ENCODE results near the gene CDHR3.
A peak's percentile ranks its signal among the peaks of the same experiment; 100 is the strongest.
"Not testable (repeated sequence)": the region's sequence is repeated elsewhere in the genome, so short reads cannot be mapped to it uniquely, and the experiment has no call there.

Gene CDHR3

GRCh38 chr7:106001196-106001595, 38.1 kb downstream of the CDHR3 start:
- no peak for DNase-seq

- DNase-seq: no peak
Measured at GRCh38 chr7:106001886-106002285, 38.8 kb downstream of the CDHR3 start.

- no peak for DNase-seq
Measured at GRCh38 chr7:106003525-106004064, 40.5 kb downstream of the CDHR3 start.

- no peak for DNase-seq
Measured at GRCh38 chr7:106006906-106007305, 43.8 kb downstream of the CDHR3 start.

DNA sequence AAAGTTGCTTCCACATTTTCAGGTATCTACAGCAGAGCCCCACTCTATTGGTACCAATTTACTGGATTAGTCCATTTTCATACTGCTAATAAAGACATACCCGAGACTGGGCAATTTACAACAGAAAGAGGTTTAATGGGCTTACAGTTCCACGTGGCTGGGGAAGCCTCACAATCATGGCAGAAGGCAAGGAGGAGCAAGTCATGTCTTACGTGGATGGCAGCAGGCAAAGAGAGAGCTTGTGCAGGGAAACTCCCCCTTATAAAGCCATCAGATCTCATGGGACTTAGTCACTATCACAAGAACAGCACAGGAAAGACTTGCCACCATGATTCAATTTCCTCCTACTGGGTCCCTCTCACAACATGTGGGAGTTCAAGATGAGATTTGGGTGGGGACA, 44.7 kb downstream of the CDHR3 start:
- not testable (repeated sequence) for DNase-seq

DNA sequence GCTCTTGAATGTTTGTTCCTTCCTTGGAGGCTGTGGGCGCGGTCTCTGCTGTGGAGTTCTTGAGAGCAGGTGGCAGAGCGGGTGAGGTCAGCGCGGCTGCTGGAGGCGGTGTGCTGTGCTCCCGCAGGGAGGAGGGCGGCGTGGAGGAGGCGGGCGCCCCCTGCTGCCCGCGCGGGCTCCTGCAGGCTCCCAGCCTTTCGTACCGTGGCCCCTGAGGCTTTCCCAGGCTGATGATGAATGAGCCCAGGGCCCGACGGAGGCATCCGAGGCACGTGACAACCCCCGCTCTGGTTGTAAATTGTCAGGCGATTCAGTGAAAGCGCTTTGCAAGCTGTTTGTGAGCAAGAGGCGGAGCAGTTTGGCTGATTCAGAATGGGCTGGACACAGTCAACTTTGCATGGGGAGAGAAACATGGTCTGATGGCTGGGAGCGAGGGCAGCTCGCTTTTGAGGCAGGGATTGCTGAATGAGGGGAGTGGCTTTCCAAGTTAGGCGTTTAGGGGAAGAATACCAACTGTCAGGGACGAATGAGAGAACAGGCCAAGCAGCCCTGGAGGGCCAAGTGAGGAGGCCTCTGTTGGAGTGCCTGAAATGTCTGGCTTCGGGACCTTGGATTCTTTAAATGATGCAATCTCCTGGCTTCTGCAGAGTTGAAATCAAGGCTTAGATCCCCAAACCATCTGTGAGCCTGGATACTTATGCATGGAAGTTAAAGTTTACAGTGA, 46.6 kb downstream of the CDHR3 start:
- DNase-seq: peak in 13 of 14 donors; percentile 40 to 85 (median 74)

- DNase-seq: no peak
Measured at GRCh38 chr7:106010331-106010730, 47.3 kb downstream of the CDHR3 start.

DNA sequence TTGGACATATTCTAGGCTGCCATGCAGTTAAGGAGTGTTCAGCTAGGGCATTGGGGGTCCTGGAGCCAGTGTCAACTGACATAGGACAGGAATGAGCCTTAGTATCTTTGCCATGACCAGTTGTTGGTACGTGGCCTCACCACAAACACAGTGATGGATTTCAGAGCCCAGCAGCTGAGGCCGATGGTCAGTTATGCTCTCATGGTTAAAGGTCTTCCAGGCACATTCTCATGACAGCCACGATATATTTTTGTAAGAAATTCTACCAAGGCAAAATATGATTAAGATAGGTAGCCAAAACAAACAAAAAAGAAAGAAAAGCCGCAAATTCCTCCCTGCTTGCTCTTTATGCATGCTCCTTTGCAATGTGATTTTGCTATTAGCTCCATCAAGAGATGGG, 47.8 kb downstream of the CDHR3 start:
- DNase-seq: no peak

GRCh38 chr7:106012184-106012583, 49.1 kb downstream of the CDHR3 start:
- DNase-seq: no peak

DNA sequence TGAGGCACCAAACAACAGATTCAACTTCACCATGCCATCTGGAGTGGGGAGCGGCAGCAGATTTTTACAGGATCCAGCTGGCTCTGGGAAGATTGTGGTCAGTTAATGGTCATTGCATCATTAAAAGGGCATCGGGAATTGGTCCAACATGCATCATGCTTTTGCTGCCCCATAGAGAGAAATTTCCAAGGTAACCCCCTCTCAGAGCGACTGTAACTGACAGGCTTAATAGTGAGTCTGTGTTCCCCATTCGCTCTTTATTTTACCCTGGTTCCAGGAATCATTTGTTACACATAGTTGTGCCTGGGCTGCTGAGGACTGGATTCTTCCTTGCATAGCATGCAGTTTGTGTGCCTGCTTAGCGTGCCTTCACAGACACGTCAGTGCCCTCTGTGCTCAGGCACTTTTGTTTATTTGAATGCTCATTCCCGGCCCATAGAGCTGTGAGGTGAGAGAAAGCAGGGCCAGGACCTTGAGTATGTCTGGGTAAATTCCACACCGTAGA, 49.9 kb downstream of the CDHR3 start:
- peak in 3 of 14 donors; percentile 9 to 82 (median 43) for DNase-seq

DNA sequence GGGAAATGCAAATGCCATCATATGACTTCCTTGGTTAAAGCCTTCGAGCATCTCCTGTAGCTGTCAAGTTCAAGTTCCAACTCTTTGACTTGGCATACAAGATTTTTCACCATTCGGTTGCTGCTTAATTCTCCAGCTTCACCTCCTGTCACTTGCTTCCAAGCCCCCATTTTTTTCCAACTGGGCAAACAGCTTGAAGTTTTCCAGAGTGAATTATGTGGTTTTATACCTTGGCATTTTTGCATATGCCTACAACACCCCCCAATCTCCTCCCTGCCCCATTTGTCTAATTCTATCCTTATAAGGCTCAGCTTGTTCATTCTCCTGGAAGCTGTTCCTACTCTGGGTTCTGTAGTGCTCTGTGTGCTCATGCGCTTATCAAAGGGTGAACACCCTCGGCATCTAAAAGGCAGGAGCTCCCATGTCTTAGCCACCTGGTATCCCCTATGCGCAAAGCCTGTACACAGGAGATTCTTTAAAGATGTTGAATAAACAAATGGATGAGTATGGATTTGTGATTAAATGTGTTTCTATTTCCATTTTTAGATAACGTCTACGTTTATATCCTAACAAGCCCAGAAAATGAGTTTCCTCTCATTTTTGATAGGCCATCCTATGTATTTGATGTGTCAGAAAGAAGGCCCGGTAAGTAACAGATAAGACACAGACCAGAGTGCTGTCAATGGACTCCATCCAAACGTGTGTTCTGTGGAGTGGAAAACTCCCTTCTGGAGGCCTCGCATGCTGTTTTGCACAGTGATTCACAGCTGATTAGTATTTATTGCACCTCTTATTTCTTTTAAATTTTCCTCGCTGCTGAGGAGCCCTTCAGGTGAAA, 52.5 kb downstream of the CDHR3 start:
- peak in 1 of 14 donors; percentile 88 for DNase-seq

GRCh38 chr7:106016331-106016730, 53.3 kb downstream of the CDHR3 start:
- no peak for DNase-seq

DNA sequence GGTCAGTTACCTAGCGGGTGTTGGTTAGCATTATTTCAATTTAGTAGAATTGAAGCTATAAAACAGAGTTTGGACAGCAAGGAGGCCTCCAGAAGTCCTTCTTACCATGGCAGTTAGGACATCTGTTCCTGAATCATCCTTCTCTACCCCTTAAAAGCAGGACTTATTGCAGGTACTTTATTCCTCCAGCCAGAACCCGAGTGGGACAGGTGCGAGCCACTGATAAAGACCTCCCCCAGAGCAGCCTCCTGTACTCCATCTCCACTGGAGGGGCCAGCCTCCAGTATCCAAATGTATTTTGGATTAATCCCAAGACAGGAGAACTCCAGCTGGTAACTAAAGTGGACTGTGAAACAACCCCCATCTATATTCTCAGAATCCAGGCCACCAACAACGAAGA, 54.6 kb downstream of the CDHR3 start:
- no peak for DNase-seq

DNA sequence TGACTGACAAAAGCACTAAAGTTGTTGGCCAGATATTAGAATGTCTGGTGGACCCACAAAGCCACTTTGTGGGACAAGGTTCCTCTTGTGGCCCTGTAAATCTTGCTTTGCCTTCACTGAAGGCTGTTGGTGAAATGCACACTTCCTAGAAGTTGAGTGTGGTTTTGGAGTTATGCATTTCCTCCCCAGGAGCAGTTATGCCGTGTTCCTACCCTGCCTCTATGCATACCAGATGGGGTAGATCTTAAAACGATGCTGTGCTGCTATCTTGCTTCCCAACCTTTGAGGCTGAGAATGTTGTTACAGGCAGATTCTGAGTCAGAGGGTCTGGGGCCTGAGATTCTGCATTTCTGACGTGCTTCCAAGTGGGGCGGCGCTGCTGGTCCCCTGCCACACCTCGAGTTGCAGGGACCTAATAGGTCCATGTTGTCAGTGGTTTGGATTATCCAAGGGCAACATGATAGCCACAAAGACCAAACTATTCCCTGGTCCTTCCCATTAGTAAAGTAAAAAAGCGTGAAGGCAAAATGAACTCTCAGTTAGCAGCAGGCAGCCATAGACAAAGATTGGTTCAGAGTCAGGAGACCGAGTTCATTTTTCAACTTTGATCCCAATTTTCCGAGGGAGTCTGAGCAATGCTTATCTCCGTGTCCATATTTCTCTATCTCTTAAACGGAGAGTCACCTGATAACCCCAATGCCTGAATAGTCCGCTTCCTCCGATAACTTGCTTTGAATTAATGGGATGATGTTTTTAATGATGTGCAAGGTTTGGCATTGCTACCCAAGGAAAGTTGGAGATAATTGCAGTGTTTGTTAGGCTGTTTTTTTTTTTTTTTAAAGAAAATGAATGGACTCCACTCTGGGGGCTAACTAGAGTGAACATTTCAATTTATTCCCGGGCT, 55.8 kb downstream of the CDHR3 start:
- no peak for DNase-seq

DNA sequence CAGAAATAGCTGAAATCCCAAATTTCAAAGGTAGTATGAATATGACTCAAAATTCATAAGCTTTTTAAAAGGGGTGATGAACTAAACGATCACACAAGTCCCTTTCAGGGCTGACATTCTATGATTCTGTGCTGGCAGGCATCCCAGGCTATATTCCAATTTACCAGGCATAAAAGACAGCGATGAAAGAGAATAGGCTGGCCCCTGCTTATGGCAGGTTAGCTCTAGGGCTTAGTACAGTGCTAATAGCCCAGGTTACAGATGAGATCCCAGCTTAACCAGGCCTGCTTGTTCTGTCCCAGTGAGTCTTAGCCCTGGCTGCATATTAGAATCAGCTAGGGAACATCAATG, 56.4 kb downstream of the CDHR3 start:
- DNase-seq: peak in 1 of 14 donors; percentile 8

- DNase-seq: peak in 2 of 14 donors; percentile 47 to 96
Measured at GRCh38 chr7:106021151-106022067, 58.3 kb downstream of the CDHR3 start.

DNA sequence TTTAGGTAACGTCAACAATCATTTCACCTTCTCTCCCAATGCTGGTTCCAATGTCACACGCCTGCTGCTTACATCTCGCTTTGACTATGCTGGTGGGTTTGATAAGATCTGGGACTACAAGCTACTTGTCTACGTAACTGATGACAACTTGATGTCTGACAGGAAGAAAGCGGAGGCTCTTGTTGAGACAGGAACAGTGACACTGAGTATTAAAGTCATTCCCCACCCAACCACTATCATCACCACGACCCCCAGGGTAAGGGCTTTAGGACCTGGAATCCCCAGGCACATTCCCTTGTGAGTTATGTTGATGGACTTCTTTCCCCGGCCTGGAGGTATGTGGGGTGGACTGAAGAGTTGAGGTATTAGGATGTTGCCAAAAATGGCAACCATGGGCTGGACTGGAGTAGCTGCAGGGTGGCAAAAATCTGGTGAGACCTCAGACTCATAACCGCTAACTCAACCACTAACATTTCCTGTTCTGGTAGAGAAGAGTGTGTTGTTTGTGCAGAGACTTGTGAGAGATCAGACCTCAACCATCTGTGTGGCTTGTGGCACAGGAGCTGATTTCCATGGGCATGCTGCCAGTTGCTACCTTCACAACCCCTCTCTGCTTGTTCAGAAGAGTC, 59.2 kb downstream of the CDHR3 start:
- DNase-seq: peak in 1 of 14 donors; percentile 37

GRCh38 chr7:106023369-106024322, 60.6 kb downstream of the CDHR3 start:
- no peak for DNase-seq

- peak in 1 of 14 donors; percentile 63 for DNase-seq
Measured at GRCh38 chr7:106026101-106026500, 63.0 kb downstream of the CDHR3 start.

Data from C1 segment of cervical spinal cord (tissue), 14 donors.